NOMO-1 treated with DMSO at 0.1 percent for 48 hours (cell line): ENCODE measurements around the gene PCDHGA11.
"Not testable (repeated sequence)": the region's sequence is repeated elsewhere in the genome, so short reads cannot be mapped to it uniquely, and the experiment has no call there.

Experiments used
- DNase-seq: peaks from one replicate; lab custom pipeline; 2025; ENCODE audit not compliant: unreplicated experiment; lab: John Stamatoyannopoulos, UW

PCDHGA11 gene

DNA sequence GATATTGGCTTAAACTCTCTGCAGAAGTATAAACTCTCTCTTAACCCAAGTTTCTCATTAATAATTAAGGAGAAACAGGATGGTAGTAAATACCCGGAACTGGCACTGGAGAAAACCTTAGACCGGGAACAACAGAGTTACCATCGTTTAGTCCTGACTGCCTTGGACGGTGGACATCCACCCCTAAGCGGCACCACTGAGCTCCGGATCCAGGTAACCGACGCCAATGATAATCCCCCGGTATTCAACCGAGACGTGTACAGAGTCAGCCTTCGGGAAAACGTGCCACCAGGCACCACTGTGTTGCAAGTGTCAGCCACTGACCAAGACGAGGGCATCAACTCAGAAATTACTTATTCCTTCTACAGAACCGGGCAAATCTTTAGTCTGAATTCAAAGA, 22.2 kb upstream of the PCDHGA11 start:
- no peak for DNase-seq

DNA sequence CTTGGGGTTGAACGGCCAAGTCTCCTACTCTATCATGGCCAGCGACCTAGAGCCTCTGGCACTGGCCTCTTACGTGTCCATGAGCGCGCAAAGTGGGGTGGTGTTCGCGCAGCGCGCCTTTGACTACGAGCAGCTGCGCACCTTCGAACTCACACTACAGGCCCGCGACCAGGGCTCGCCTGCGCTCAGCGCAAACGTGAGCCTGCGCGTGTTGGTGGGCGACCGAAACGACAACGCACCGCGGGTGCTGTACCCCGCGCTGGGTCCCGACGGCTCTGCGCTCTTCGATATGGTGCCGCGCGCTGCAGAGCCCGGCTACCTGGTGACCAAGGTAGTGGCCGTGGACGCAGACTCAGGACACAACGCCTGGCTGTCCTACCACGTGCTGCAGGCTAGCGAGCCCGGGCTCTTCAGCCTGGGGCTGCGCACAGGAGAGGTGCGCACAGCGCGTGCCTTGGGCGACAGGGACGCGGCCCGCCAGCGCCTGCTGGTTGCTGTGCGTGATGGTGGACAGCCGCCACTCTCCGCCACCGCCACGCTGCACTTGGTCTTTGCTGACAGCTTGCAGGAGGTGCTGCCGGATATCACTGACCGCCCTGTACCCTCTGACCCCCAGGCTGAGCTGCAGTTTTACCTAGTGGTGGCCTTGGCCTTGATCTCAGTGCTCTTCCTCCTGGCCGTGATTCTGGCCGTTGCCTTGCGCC, 21.1 kb upstream of the PCDHGA11 start:
- DNase-seq, result no peak

DNA sequence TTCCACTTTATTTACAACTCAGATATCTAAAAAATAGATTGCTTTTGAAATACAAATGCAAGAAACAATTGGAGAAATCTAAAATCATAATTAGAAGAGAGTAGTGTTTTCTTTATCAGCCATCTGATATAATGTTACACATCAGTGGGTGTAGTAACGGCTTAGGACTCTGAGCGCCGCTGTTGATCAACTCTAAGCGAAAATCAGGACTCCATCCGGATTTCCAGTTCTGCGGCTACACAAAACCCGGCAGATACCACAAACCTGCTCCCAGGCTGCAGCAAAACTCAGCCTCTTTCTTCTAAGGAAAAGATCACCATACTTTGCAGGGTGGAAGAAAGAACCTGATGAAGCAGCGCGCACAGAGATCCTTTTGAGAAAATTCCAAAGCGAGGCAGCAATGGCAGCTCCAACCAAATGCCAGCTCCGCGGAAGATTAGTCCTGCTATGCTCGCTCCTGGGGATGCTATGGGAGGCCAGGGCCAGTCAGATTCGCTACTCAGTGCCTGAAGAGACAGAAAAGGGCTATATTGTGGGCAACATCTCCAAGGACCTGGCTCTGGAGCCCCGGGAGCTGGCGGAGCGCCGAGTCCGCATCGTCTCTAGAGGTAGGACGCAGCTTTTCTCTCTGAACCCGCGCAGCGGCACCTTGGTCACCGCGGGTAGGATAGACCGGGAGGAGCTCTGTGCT, 18.2 kb upstream of the PCDHGA11 start, which contains the start of gene PCDHGA9:
TSS of gene PCDHGA9 (plus strand) at position 226 of the 691 bp plus-strand sequence. CDS start at position 401, 175 bp downstream.
- no peak for DNase-seq

DNA sequence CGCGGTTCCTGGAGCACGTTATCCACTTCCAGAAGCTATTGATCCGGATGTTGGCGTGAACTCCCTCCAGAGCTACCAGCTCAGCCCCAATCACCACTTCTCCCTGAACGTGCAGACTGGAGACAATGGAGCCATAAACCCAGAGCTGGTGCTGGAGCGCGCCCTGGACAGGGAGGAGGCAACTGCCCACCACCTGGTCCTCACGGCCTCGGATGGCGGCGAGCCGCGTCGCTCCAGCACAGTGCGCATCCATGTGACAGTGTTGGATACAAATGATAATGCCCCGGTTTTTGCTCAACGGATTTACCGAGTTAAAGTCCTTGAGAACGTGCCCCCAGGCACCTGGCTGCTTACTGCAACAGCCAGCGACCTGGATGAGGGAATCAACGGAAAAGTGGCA, 17.5 kb upstream of the PCDHGA11 start:
- no peak for DNase-seq

DNA sequence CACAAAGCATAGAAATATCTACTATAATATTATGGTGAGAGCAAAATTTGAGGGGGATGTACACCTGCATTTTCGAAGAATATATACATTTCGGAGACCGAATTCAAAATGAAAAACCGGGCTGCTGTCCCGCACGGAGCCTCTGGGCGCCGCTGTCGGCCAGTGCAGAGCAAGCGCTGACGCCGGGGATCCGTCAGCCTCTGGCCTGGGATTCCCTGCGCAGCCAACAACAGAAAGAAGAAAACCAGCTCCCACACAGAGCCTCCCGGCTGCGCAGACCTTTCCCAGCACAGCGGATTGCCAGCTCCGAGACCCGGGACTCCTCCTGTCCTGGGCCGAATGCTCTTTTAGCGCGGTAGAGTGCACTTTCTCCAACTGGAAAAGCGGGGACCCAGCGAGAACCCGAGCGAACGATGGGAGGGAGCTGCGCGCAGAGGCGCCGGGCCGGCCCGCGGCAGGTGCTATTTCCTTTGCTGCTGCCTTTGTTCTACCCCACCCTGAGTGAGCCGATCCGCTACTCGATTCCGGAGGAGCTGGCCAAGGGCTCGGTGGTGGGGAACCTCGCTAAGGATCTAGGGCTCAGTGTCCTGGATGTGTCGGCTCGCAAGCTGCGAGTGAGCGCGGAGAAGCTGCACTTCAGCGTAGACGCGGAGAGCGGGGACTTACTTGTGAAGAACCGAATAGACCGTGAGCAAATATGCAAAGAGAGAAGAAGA, 12.9 kb upstream of the PCDHGA11 start, which contains the start of gene PCDHGB6:
TSS of gene PCDHGB6 (plus strand) at position 232 of the 716 bp plus-strand sequence. CDS start at position 414, 182 bp downstream.
- DNase-seq, result peak; percentile 27

DNA sequence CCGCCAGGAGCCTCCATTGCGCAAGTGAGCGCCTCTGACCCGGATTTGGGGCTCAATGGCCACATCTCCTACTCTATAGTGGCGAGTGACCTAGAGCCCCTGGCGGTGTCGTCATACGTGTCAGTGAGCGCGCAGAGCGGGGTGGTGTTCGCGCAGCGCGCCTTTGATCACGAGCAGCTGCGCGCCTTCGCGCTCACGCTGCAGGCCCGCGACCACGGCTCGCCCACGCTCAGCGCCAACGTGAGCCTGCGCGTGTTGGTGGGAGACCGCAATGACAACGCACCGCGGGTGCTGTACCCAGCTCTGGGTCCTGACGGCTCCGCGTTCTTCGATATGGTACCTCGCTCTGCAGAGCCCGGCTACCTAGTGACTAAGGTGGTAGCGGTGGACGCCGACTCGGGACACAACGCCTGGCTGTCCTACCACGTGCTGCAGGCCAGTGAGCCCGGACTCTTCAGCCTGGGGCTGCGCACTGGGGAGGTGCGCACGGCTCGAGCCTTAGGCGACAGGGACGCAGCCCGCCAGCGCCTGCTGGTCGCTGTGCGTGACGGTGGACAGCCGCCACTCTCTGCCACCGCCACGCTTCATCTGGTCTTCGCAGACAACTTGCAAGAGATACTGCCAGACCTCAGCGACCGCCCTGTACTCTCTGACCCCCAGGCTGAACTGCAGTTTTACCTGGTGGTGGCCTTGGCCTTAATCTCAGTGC, 11.1 kb upstream of the PCDHGA11 start:
- no peak for DNase-seq

DNA sequence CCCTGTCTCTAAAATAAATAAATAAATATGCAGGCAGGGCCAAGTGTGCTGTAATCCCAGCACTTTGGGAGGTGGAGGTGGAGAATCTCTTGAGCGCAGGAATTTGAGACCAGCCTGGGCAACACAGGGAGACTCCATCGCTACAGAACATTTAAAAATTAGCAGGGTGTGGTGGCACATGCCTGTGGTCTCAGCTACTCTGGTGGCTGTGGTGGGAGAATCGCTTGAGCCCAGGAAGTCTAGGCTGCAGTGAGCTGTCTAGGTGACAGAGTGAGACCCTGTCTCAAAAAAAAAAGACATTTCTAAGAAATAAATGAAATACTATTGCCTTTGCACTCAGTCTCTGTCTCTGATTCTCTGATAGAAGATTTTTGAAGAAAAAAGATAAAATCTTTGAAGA, 9.3 kb upstream of the PCDHGA11 start:
- no peak for DNase-seq

DNA sequence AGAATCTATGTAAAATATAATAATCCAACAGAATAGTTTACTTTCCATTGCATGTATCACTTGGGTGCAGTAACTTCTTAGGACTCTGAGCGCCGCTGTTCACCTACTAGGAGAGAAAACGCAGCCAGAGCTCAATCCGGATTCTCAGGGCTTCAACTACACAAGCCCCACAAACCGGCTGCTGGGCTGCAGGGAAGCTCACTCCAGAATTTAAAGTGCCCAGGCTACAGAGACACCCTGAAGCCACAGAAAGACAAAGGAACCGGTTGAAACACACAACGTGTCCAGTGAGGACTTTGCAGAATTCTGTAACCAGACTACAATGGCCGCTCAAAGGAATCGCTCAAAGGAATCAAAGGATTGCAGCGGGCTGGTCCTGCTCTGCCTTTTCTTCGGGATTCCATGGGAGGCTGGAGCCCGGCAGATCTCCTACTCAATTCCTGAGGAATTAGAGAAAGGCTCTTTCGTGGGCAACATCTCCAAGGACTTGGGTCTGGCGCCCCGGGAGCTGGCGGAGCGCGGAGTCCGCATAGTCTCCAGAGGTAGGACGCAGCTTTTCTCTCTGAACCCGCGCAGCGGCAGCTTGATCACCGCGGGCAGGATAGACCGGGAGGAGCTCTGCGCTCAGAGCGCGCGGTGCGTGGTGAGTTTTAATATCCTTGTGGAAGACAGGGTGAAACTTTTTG, 7.9 kb upstream of the PCDHGA11 start, which contains the start of gene PCDHGA10:
TSS of gene PCDHGA10 (plus strand) at position 134 of the 686 bp plus-strand sequence. CDS start at position 323, 189 bp downstream.
- peak; percentile 63 for DNase-seq

DNA sequence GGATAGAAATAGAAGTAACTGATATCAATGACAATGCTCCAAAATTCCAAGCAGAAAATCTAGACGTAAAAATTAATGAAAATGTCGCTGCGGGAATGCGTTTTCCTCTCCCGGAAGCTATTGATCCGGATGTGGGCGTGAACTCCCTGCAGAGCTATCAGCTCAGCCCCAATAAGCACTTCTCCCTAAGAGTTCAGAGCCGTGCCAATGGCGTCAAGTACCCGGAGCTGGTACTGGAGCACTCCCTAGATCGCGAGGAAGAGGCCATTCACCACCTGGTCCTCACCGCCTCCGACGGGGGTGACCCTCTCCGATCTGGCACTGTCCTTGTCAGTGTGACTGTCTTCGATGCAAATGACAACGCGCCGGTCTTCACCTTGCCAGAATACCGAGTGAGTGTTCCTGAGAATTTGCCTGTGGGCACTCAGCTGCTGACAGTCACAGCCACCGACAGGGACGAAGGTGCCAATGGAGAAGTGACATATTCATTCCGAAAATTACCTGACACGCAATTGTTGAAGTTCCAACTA, 7.2 kb upstream of the PCDHGA11 start:
- DNase-seq, result no peak

DNA sequence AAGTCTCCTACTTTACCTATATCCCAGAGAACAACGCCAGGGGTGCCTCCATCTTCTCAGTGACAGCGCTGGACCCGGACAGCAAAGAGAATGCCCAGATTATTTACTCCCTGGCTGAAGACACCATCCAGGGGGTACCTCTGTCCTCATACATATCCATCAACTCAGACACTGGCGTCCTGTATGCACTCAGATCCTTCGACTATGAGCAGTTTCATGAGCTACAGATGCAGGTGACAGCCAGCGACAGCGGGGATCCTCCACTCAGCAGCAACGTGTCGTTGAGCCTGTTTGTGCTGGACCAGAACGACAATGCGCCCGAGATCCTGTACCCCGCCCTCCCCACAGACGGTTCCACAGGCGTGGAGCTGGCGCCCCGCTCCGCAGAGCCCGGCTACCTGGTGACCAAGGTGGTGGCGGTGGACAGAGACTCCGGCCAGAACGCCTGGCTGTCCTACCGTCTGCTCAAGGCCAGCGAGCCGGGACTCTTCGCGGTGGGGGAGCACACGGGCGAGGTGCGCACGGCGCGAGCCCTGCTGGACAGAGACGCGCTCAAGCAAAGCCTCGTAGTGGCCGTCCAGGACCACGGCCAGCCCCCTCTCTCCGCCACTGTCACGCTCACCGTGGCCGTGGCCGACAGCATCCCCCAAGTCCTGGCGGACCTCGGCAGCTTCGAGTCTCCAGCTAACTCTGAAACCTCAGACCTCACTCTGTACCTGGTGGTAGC, 6.1 kb upstream of the PCDHGA11 start:
- not testable (repeated sequence) for DNase-seq

DNA sequence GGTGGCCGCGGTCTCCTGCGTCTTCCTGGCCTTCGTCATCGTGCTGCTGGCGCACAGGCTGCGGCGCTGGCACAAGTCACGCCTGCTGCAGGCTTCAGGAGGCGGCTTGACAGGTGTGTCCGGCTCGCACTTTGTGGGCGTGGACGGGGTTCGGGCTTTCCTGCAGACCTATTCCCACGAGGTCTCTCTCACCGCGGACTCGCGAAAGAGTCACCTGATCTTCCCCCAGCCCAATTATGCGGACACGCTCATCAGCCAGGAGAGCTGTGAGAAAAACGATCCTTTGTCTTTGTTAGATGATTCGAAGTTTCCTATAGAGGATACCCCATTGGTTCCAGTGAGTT, 5.6 kb upstream of the PCDHGA11 start:
- not testable (repeated sequence) for DNase-seq

DNA sequence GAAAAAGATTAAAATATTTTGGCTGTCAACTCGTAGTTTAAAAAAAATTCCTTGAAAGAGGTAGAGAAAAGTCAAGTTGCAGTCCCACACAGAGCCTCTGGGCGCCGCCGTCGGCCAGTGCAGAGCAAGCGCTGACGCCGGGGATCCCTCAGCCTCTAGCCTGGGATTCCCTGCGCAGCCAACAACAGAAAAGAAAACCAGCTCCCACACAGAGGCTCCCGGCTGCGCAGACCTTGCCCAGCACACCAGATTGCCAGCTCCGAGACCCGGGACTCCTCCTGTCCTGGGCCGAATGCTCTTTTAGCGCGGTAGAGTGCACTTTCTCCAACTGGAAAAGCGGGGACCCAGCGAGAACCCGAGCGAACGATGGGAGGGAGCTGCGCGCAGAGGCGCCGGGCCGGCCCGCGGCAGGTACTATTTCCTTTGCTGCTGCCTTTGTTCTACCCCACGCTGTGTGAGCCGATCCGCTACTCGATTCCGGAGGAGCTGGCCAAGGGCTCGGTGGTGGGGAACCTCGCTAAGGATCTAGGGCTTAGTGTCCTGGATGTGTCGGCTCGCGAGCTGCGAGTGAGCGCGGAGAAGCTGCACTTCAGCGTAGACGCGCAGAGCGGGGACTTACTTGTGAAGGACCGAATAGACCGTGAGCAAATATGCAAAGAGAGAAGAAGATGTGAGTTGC, 3.2 kb upstream of the PCDHGA11 start, which contains the start of gene PCDHGB7:
TSS of gene PCDHGB7 (plus strand) at position 184 of the 679 bp plus-strand sequence. CDS start at position 367, 183 bp downstream.
- DNase-seq, result peak; percentile 58

DNA sequence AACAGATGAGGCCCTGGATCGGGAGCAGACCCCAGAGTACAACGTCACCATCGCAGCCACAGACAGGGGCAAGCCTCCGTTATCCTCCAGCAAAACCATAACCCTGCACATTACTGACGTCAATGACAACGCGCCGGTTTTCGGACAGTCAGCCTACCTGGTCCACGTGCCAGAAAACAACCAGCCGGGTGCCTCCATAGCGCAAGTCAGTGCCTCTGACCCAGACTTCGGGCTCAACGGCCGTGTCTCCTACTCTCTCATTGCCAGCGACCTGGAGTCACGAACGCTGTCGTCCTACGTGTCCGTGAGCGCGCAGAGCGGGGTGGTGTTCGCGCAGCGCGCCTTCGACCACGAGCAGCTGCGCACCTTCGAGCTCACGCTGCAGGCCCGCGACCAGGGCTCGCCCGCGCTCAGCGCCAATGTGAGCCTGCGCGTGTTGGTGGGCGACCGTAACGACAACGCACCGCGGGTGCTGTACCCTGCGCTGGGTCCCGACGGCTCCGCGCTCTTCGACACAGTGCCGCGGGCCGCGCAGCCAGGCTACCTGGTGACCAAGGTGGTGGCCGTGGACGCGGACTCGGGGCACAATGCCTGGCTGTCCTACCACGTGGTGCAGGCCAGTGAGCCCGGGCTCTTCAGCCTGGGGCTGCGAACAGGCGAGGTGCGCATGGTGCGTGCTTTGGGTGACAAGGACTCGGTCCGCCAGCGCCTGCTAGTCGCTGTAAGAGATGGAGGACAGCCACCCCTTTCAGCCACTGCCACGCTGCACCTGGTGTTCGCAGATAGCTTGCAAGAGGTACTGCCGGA, 1.6 kb upstream of the PCDHGA11 start:
- DNase-seq, result no peak

DNA sequence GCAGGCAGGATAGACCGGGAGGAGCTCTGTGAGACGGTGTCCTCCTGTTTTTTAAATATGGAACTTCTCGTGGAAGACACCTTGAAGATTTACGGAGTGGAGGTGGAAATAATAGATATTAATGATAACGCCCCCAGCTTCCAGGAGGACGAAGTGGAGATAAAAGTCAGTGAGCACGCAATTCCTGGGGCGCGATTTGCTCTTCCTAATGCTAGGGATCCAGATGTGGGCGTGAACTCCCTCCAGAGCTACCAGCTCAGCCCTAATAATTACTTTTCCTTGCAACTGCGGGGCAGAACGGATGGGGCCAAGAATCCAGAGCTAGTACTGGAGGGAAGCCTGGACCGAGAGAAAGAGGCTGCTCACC, 621 bp downstream of the PCDHGA11 start:
- DNase-seq, result no peak

DNA sequence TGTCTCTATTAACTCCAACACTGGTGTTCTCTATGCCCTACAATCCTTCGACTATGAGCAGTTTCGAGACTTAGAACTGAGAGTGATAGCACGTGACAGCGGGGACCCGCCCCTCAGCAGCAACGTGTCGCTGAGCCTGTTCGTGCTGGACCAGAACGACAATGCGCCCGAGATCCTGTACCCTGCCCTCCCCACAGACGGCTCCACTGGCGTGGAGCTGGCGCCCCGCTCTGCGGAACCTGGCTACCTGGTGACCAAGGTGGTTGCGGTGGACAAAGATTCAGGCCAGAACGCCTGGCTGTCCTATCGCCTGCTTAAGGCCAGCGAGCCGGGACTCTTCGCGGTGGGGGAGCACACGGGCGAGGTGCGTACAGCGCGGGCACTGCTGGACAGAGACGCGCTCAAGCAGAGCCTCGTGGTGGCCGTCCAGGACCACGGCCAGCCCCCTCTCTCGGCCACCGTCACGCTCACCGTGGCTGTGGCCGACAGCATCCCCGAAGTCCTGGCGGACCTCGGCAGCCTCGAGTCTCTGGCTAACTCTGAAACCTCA, 2.0 kb downstream of the PCDHGA11 start:
- no peak for DNase-seq

DNA sequence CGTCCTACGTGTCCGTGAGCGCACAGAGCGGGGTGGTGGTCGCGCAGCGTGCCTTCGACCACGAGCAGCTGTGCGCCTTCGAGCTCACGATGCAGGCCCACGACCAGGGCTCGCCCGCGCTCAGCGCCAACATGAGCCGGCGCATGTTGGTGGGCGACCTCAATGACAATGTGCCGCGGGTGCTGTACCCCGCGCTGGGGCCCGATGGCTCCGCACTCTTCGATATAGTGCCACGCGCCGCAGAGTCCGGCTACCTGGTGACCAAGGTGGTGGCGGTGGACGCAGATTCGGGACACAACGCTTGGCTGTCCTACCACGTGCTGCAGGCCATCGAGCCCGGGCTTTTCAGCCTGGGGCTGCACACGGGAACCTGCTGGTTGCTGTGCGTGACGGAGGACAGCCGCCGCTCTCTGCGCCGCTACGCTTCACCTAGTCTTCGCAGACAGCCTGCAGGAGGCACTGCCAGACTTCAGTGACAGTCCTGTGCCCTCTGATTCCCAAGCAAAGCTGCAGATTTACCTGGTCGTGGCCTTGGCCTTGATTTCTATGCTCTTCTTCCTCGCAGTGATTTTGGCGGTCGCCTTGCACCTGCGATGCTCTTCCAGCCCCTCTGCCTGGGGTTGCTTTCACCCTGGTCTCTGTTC, 7.1 kb downstream of the PCDHGA11 start:
- no peak for DNase-seq
